ENCODE measurements around the gene ACOT7. TPM values are rescaled to one million over a fixed set of nuclear protein-coding genes. Genes with fewer than 3 reads are reported as not detected.

The ACOT7 gene
- total RNA-seq, 2 experiments from 2014 or later: 23.4 to 53.6 TPM

DNA sequence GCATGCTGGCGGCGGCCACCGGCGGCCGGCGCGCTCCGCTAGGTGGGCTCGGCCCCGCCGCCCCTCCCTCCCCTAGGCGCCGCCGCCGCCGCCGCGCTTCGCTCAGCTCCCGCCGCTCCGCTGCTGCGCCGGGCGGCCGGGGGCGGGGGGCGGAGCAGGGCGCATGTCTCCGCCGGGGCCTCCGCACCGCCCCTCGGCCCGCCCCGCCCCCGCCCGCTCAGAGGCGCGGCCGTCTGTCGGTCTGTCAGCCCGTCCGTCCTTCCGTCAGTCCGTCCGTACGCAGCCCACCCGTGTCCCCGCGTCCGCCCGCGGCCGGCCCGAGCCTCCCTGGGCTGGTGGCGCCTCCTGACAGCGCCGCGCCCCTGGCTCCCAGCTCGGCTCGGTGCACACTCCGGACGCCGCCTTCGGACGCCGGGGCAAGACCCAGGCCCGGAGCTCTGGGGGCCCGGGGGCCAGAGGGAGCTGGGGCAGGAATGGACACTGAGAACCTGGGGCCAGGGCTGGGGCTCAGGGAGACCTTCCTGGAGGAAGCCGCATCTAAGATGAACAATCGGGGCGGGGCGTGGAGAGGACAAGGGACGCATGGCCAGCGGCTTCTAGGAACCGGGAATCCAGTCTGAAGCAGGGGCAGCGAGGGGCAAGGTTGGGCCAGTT is 132.5 kb downstream of the ACOT7 start, which contains the start of gene GPR153:
GPR153 (minus strand) TSS at position 138 of the 654 bp plus-strand sequence. CDS start 6,193 bp downstream, outside the sequence.
- H3K9me2 ChIP-seq (ENCODE audit: insufficient read depth, low read length): no peaks in the 10 kb centered on the region
- H3K4me3 ChIP-seq (ENCODE audit: low read depth, low read length, poor library complexity, severe bottlenecking): peak within 1 kb of the TSS; percentile 57
- intact Hi-C loops (cut with micrococcal nuclease; ENCODE audit: unreplicated experiment): no loop called here
- BruUV-seq (replicated peaks): no TSS peak
- H3K79me2 ChIP-seq (ENCODE audit: insufficient read depth, low read depth, low read length): no peaks in the 10 kb centered on the region
- H4K20me1 ChIP-seq (ENCODE audit: insufficient read depth, low read length): no peaks in the 10 kb centered on the region
- H3K4me2 ChIP-seq (ENCODE audit: low read length): peak within 1 kb of the TSS; percentile 62
- H3K9me3 ChIP-seq (ENCODE audit: low read length): no peaks in the 10 kb centered on the region
- H2AFZ ChIP-seq (ENCODE audit: low read length): no peak within 1 kb of the TSS
- no peaks in the 10 kb centered on the region for H3K36me3 ChIP-seq (ENCODE audit: insufficient read depth, low read length)
- ChIA-PET CTCF (ENCODE audit: unreplicated experiment) (interaction anchor here (0.6 kb wide), 1 partner anchor 19 kb away, joined by 3 read pairs; no protein-coding TSS in a partner anchor), POLR2A (no interaction called here)
- no peak within 1 kb of the TSS for H3K27ac ChIP-seq (ENCODE audit: low read depth, low read length, poor library complexity, severe bottlenecking)
- no peak for DNase-seq (ENCODE audit: low spot score)
- peaks cover 4% of the 10 kb centered on the region for H3K4me1 ChIP-seq (ENCODE audit: insufficient read depth, low read length, poor library complexity, severe bottlenecking)
- TF ChIP-seq, protein P1, sequence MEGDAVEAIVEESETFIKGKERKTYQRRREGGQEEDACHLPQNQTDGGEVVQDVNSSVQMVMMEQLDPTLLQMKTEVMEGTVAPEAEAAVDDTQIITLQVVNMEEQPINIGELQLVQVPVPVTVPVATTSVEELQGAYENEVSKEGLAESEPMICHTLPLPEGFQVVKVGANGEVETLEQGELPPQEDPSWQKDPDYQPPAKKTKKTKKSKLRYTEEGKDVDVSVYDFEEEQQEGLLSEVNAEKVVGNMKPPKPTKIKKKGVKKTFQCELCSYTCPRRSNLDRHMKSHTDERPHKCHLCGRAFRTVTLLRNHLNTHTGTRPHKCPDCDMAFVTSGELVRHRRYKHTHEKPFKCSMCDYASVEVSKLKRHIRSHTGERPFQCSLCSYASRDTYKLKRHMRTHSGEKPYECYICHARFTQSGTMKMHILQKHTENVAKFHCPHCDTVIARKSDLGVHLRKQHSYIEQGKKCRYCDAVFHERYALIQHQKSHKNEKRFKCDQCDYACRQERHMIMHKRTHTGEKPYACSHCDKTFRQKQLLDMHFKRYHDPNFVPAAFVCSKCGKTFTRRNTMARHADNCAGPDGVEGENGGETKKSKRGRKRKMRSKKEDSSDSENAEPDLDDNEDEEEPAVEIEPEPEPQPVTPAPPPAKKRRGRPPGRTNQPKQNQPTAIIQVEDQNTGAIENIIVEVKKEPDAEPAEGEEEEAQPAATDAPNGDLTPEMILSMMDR (conservative IDR thresholded peaks at IDR 0.05; ENCODE audit: low read length): no peak

DNA sequence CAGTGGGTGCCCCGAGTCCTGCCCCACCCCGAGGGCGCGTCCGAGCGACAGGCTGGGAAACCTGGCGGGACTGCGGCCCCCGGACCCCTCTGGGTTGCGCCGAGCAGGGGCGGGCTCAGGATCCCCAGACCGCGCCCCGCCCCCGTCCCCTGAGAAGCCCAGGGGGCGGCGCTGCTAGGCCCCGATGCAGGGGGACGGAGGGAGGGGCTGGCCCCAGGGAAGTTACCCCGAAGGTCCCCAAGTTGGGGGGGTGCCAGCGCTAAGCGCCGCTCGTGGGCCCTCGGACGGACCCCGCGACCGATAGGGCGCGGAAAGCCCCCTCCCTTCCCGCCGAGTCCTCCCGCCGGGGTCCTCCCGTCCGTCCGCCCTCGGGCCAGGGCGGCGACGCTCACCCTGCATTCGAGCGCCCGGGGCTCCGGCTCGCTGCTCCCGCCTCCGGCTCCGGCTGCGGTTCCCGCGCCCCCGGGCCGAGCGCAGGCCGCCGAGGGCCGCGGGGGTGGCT is 133.1 kb downstream of the ACOT7 start:
- H3K36me3 ChIP-seq (ENCODE audit: insufficient read depth, low read length): no peaks in the 10 kb centered on the region
- BruUV-seq (replicated peaks): no TSS peak
- peak overlapping the region; percentile 62 for H3K4me2 ChIP-seq (ENCODE audit: low read length)
- no peaks in the 10 kb centered on the region for H3K79me2 ChIP-seq (ENCODE audit: insufficient read depth, low read depth, low read length)
- ChIA-PET CTCF (ENCODE audit: unreplicated experiment) (no interaction called here), POLR2A (no interaction called here)
- no peak for DNase-seq (ENCODE audit: low spot score)
- peaks cover 4% of the 10 kb centered on the region for H3K4me1 ChIP-seq (ENCODE audit: insufficient read depth, low read length, poor library complexity, severe bottlenecking)
- H3K27ac ChIP-seq (ENCODE audit: low read depth, low read length, poor library complexity, severe bottlenecking): no peak overlapping the region
- no peak overlapping the region for H2AFZ ChIP-seq (ENCODE audit: low read length)
- no peaks in the 10 kb centered on the region for H3K9me2 ChIP-seq (ENCODE audit: insufficient read depth, low read length)
- peak overlapping the region; percentile 57 for H3K4me3 ChIP-seq (ENCODE audit: low read depth, low read length, poor library complexity, severe bottlenecking)
- intact Hi-C loops (cut with micrococcal nuclease; ENCODE audit: unreplicated experiment): no loop called here
- TF ChIP-seq, protein P1 (conservative IDR thresholded peaks at IDR 0.05; ENCODE audit: low read length): no peak
- TF ChIP-seq EZH2phosphoT487 (IDR thresholded peaks at IDR 0.05; ENCODE audit: borderline replicate concordance, low read depth, low read length): no peak
- H4K20me1 ChIP-seq (ENCODE audit: insufficient read depth, low read length): no peaks in the 10 kb centered on the region
- H3K9me3 ChIP-seq (ENCODE audit: low read length): no peaks in the 10 kb centered on the region

All from OCI-LY7 (cell line).